ACC112 (cell line): ENCODE results near the gene GANC.

Experiments
- H2AFZ ChIP-seq: fragments of 200-600 bp; sonication (generic); one replicate; pipeline ENCODE4 v1.6.0; 2017; ENCODE audit warnings: antibody characterized with exemption, low read length; ENCODE audit not compliant: unreplicated experiment
- H3K27ac ChIP-seq: fragments of 200-600 bp; sonication (generic); 2 replicates; pipeline ENCODE4 v1.5.1; 2014; ENCODE audit warnings: low read depth, mild to moderate bottlenecking, antibody characterized with exemption, low read length, moderate library complexity
- H3K27me3 ChIP-seq: fragments of 200-600 bp; sonication (generic); 2 replicates; pipeline ENCODE4 v1.6.1; 2014; ENCODE audit warnings: mild to moderate bottlenecking, antibody characterized with exemption, low read length, moderate library complexity, mixed read lengths; ENCODE audit not compliant: insufficient read depth
- H3K36me3 ChIP-seq: fragments of 200-600 bp; sonication (generic); 2 replicates; pipeline ENCODE4 v1.6.1; 2016; ENCODE audit warnings: mild to moderate bottlenecking, antibody characterized with exemption, low read length, moderate library complexity, mixed read lengths; ENCODE audit not compliant: insufficient read depth
- H3K4me1 ChIP-seq: fragments of 200-600 bp; sonication (generic); one replicate; pipeline ENCODE4 v1.6.1; 2016; ENCODE audit warnings: low read length, mixed read lengths; ENCODE audit not compliant: insufficient read depth, unreplicated experiment, control insufficient read depth
- H3K4me3 ChIP-seq: fragments of 200-600 bp; sonication (generic); 2 replicates; pipeline ENCODE4 v1.5.1; 2014; ENCODE audit warnings: mild to moderate bottlenecking, low read depth, low read length
- H3K79me2 ChIP-seq: fragments of 200-600 bp; sonication (generic); one replicate; pipeline ENCODE4 v1.6.0; 2016; ENCODE audit warnings: low read length; ENCODE audit not compliant: control insufficient read depth, unreplicated experiment, insufficient read depth

Gene GANC

DNA sequence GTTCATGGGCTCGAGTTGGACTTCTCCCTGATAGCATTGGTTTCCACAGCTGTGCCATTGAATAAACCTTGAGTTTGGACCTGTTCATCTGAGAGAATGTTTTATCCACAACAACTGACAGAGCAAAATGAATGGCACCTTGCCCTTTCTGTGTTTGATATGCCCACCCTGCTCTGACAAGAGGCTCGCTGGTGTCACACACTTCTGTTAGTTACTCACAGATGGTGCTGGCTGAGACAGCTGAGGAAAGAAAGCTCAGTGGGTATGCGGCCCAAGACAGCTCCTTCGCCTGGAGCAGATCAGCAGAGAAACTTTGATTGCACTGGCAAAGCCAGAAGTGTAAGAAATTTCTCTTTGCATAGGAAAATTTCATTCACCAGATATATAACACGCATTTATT lies 83.8 kb downstream of the GANC start:
- H3K79me2 ChIP-seq, result no peaks in the 10 kb centered on the region
- H2AFZ ChIP-seq, result no peak overlapping the region
- H3K4me1 ChIP-seq, result no peaks in the 10 kb centered on the region
- no peak overlapping the region for H3K4me3 ChIP-seq
- H3K27ac ChIP-seq, result no peak overlapping the region
- H3K27me3 ChIP-seq, result no peaks in the 10 kb centered on the region
- peaks cover 8% of the 10 kb centered on the region; the same call in 1 of the 2 replicates for H3K36me3 ChIP-seq

DNA sequence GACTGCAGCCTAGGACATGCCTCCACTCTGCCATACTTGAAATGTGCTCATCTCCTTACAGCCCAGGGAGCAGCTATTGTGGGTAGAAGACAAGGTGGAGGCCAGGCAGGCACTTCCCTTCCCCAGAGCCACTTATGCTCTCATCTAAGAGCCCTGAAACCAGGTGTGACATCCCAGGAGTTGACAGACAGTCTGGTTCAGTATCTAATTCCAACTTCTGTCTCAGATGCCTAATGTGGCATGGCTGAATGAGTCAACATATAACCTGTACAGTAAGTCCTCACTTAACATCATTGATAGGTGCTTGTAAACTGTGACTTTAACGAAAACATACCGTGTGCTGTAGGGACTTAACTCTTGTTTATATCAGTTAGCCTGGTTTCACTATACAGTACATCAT lies 85.1 kb downstream of the GANC start:
- no peak overlapping the region for H3K4me3 ChIP-seq
- H3K27me3 ChIP-seq, result no peaks in the 10 kb centered on the region
- no peaks in the 10 kb centered on the region for H3K79me2 ChIP-seq
- H3K4me1 ChIP-seq, result no peaks in the 10 kb centered on the region
- no peak overlapping the region for H3K27ac ChIP-seq
- H3K36me3 ChIP-seq, result peaks cover 4% of the 10 kb centered on the region; the same call in 1 of the 2 replicates
- H2AFZ ChIP-seq, result no peak overlapping the region

- Histone ChIP-seq H2AFZ (no peak within 1 kb of the TSS), H3K27ac (no peak within 1 kb of the TSS), H3K4me1 (no peaks in the 10 kb centered on the region), H3K79me2 (no peaks in the 10 kb centered on the region), H3K36me3 (peaks cover 4% of the 10 kb centered on the region; the same call in 1 of the 2 replicates), H3K27me3 (no peaks in the 10 kb centered on the region), H3K4me3 (no peak within 1 kb of the TSS)
These were observed 86.2 kb downstream of the GANC start, which contains the start of gene CAPN3 for GRCh38 chr15:42359249-42359648. TSS of gene CAPN3 (plus strand) at chr15:42359501. CDS start at chr15:42359806, 305 bp downstream.

DNA sequence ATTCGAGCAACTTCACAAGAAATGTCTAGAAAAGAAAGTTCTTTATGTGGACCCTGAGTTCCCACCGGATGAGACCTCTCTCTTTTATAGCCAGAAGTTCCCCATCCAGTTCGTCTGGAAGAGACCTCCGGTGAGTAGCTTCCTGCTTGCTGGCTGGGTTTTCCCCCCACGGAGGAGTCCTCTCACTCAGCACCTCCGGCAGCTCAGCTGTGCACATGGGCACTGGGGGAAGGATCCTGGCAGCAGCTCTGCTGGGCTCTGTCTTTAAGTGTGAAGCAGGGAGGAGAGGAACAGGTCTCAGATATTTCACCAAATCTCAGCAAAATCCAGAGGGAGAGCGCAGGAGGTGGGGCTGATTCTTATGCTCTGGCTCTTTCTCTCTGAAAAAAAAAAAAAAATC lies 87.0 kb downstream of the GANC start:
- H3K79me2 ChIP-seq, result no peaks in the 10 kb centered on the region
- no peaks in the 10 kb centered on the region for H3K4me1 ChIP-seq
- H3K27me3 ChIP-seq, result no peaks in the 10 kb centered on the region
- no peak overlapping the region for H2AFZ ChIP-seq
- H3K27ac ChIP-seq, result no peak overlapping the region
- no peaks in the 10 kb centered on the region for H3K36me3 ChIP-seq
- H3K4me3 ChIP-seq, result no peak overlapping the region

DNA sequence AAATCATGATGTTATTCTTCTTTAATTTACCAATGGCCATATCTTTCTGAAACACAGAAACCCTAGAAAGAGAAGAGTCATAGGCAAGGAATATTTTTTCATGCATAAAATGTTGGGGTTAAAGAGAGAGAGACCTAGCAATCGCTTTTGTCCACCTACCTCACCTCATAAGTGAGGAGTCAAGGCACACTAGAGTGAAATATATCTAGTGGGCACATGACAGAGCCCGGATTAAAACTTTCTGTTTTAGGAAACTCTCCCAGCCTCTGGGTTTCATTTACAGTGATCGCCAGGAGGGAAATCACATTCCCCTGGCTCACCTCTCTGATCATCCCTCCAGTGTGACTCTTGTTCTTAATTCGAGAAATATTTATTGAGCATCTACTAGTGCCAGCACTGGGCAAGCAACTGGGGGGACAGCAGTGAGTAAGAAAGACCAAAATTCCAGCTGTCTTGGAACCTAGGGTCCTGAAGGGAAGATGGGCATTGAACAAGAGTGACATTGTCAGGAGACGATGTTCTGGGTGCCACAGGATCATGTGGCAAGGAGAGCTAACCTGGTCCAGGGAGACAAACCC lies 87.6 kb downstream of the GANC start:
- Histone ChIP-seq H3K27ac (no peak overlapping the region), H3K4me1 (no peaks in the 10 kb centered on the region), H3K36me3 (no peaks in the 10 kb centered on the region), H3K4me3 (no peak overlapping the region), H3K27me3 (no peaks in the 10 kb centered on the region), H2AFZ (no peak overlapping the region), H3K79me2 (no peaks in the 10 kb centered on the region)

DNA sequence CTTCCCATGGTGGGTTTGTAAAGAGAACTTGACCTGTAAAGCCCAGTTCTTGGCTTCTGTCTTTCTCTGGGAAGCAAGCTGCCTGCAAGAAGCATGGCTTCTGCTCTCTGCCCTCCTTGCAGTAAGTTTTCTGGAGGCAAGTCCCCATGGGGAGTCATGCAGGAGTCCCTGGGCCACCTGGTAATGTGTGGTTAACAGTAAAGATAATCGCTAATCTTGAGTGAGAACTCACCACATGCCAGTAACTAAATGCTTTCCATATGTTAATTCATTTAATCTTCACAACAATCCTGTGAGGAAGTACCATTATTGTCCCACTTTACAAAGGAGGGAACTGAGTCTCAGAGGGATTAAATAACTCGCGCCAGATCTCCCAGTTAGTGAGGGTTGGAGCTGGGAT lies 90.5 kb downstream of the GANC start:
- Histone ChIP-seq H2AFZ (no peak overlapping the region), H3K79me2 (no peaks in the 10 kb centered on the region), H3K27ac (no peak overlapping the region), H3K36me3 (no peaks in the 10 kb centered on the region), H3K4me1 (peaks cover 4% of the 10 kb centered on the region), H3K27me3 (no peaks in the 10 kb centered on the region), H3K4me3 (no peak overlapping the region)

DNA sequence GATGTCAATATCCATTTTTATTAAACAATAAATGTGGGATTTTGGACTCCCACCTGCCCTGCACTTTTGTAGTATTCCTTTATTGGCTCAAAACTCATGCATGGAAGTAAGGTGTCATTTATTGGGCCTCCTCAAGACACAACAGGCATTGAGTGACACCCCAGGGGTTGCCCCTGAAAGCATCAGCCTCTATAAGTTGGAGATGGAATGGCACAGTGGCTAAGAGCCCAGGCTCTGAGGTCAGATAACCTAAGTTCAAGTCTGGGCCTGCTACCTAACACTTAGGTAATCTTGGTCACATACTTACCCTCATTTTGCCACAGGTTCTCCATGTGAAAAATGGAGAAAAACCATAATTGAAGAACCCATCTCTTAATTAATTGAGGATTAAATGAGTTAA lies 90.9 kb downstream of the GANC start:
- Histone ChIP-seq H2AFZ (no peak overlapping the region), H3K27ac (no peak overlapping the region), H3K4me3 (no peak overlapping the region), H3K4me1 (peaks cover 4% of the 10 kb centered on the region), H3K27me3 (no peaks in the 10 kb centered on the region), H3K36me3 (no peaks in the 10 kb centered on the region), H3K79me2 (no peaks in the 10 kb centered on the region)

- no peaks in the 10 kb centered on the region for H3K36me3 ChIP-seq
- H3K4me1 ChIP-seq, result peaks cover 4% of the 10 kb centered on the region
- no peaks in the 10 kb centered on the region for H3K27me3 ChIP-seq
- no peak overlapping the region for H3K4me3 ChIP-seq
- no peak overlapping the region for H2AFZ ChIP-seq
- H3K79me2 ChIP-seq, result no peaks in the 10 kb centered on the region
- H3K27ac ChIP-seq, result no peak overlapping the region
These were observed 91.5 kb downstream of the GANC start for GRCh38 chr15:42364529-42364928.

DNA sequence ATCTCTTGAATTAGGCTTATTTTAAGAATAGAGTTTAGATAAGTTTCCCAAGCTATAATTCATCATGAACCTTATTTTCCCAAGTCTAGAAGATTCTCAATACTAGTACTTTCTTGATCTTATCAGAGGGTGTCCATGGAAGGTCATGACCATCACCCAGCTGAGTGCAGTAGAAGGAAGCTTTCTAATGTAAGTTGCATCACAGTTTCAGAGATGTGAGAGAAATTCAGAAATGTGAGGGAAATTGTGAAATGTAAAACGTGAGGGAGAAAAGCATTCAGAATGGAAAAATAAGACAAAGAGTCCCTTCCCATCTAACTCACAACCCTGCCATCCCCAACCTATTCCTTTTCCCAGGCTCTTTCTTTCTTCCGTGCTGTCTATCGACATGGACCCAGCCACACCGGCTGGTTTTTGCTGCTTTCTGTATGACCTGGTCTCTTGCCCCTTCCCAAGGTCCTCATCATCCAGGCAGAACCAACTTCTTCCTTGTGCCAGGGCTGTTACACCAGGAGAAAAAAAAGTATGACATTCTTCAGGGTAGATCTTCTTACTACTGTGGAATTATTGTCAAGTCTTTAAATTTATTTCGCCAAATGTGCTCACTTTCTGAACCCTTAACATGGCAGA lies 93.0 kb downstream of the GANC start:
- H3K4me3 ChIP-seq, result no peak overlapping the region
- H3K36me3 ChIP-seq, result no peaks in the 10 kb centered on the region
- no peaks in the 10 kb centered on the region for H3K27me3 ChIP-seq
- no peaks in the 10 kb centered on the region for H3K79me2 ChIP-seq
- peaks cover 4% of the 10 kb centered on the region for H3K4me1 ChIP-seq
- no peak overlapping the region for H2AFZ ChIP-seq
- no peak overlapping the region for H3K27ac ChIP-seq

- Histone ChIP-seq H3K27me3 (no peaks in the 10 kb centered on the region), H3K4me1 (peaks cover 4% of the 10 kb centered on the region), H3K4me3 (no peak overlapping the region), H2AFZ (no peak overlapping the region), H3K79me2 (no peaks in the 10 kb centered on the region), H3K27ac (no peak overlapping the region), H3K36me3 (no peaks in the 10 kb centered on the region)
These were observed 94.0 kb downstream of the GANC start for GRCh38 chr15:42367041-42367440.

DNA sequence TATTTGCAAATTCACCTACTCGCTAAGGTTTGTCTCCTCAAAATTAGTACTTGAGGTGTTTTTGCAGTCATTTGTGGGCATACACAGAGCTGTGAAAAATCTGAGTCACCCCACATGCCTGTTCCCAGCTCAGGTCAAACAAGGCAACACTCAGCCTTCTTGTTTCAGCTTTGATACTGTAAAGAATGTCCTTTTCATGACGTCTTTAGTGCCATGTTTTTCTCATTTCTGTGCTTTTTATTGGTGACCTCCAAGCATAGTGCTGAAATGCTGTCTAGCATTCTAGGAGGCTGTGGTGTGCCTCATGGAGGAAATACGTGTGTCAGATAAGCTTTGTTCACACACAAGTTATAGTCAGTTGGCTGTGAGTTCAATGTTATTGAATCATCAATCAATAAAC lies 95.1 kb downstream of the GANC start:
- Histone ChIP-seq H3K4me3 (no peak overlapping the region), H3K79me2 (no peaks in the 10 kb centered on the region), H3K27me3 (no peaks in the 10 kb centered on the region), H2AFZ (no peak overlapping the region), H3K36me3 (no peaks in the 10 kb centered on the region), H3K4me1 (peaks cover 4% of the 10 kb centered on the region), H3K27ac (no peak overlapping the region)
